ENCODE data around the gene OSTF1.

The OSTF1 gene

GRCh38 chr9:75128535-75128934, 40.2 kb downstream of the OSTF1 start:
- DNase-seq = no peak

GRCh38 chr9:75130172-75130571, 41.9 kb downstream of the OSTF1 start:
- no peak for DNase-seq

DNA sequence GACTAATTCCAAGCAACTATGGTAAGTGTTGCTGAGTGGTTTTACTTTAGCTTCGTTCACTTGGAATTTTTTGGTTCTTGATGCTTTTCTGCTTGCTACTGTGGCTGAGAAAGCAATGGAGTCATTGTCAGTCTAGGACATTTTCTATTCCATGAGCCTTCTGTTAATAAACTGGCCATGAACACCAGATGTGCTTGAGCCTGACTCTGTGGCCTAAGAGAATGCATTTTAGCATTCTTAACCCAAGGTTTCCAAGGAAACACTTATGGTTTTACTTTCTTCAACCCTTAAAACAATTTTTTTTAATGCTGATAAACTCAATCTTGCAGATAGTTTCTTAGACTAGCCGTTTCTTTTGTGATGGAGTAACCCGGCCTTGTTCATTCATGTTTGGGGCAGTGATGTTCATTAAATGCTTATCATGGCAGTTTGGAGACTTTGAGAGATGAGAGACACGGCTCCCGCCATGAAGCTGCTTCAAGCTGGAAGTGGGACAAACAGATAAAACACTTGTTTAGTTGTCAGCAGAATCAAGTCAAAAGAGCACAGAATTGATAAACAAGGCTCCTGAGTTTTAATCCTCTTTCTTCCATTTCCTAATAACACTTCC, 42.4 kb downstream of the OSTF1 start:
- no peak for DNase-seq

DNA sequence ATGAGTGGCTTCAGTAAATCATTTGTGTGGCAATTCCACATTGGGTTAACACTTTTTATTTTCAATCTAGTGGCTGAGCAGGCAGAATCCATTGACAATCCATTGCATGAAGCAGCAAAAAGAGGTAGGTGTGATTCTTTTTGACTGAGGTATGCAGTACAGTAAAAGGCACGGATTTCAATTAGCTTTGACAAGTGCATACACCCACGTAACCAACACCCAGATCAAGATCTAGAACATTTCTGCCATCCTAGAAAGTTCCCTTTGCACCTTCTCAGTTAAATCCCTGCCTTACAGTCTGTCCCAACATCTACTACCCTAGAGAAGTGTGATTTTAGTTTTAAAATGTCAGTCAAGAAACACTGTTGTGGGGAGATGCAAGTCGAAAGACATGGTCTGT, 43.4 kb downstream of the OSTF1 start:
- no peak for DNase-seq

GRCh38 chr9:75132244-75132643, 43.9 kb downstream of the OSTF1 start:
- DNase-seq = no peak

DNA sequence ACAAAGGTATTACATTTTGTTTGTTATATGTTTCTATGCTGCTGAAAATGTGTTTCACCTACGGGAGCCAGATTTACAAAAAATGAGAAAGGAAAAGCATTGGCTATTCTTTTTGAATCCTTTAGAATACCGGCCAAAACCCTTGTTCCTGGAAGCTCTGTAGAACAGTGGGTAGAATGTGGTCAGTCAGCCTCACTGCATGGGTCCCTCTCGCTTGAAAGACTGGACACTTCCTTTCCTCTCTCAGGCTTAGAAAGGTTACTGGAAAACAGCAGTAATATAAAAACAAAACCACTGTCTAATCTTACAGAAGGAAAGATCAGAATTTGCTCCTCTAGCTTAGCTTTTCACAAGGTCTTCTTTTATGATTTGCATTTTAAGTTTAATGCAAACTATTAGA, 45.1 kb downstream of the OSTF1 start:
- DNase-seq = no peak

DNA sequence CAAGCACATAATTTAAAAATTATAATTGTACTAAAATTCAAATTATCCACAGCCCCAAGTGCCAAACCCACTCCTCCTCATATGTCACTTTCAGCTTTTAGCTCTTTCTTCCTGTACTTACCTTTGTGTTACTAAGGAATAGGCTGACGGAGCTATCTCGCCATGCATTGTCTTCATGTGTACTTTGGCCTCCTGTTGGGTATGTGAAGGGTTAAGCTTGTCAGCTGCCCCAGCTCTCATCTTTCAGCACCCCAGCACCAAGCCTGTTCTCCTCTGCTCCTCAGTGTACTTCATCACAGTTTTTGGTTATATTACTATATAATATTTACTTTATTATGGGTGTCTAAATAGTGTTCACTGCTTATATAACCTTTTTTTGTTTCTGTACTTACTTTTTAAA, 46.2 kb downstream of the OSTF1 start:
- no peak for DNase-seq

DNA sequence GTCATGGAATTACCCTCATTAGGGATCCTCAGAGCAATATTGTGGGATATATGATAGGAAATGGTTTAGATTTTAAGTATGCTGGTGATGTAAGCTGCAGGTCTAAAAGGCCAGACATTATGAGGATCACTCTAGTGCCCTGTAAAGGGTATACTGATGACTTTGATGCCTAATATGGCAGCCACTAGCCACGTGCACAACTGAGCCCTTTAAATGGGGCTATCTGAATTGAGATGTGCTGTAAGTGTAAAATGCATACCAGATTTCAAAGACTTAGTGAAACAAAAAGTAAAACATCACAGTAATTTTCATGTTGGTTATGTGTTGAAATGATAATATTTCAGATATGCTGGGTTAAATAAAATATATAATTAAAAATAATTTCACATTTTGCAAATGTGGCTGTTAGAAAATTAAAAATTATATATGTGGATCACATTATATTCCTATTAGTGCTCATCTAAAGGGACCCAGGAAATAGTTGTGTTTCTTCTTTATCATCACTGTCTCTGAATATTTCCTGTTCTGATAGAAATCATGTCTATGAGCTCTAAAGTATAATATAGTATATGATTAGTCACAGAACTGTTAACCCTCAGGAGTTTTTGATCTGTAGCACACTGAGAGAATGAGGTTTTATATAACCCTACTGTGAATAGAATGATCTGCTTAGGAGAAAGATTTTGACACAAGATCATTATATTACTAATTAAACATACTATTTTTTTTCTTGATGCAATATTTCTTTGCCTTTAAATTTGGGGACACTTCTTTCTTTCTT, 50.1 kb downstream of the OSTF1 start:
- DNase-seq = no peak

- no peak for DNase-seq
These were observed 50.9 kb downstream of the OSTF1 start for GRCh38 chr9:75139201-75139600.

DNA sequence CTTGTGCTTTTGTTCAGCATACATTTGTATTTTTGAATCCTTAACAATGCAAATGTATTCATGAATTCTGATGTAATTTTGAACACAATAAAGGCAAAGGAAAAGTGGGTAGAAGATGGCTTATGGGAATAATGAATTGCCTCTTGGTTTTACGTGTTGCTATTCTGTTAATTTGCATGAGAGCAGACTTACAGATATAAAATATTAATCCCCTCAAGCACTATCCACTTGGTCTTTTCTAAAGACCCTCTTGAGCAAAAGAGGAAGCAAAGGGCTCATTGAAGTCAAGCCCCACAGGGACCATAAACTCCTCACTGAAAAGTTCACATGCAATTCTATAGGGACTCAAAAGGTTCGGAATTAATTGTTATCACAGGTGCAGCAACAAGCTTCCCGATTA, 51.9 kb downstream of the OSTF1 start:
- no peak for DNase-seq

- DNase-seq = no peak
These were observed 53.9 kb downstream of the OSTF1 start for GRCh38 chr9:75142202-75142601.

GRCh38 chr9:75146229-75146628, 57.9 kb downstream of the OSTF1 start:
- no peak for DNase-seq

- DNase-seq = no peak
These were observed 59.3 kb downstream of the OSTF1 start for GRCh38 chr9:75147638-75148037.

DNA sequence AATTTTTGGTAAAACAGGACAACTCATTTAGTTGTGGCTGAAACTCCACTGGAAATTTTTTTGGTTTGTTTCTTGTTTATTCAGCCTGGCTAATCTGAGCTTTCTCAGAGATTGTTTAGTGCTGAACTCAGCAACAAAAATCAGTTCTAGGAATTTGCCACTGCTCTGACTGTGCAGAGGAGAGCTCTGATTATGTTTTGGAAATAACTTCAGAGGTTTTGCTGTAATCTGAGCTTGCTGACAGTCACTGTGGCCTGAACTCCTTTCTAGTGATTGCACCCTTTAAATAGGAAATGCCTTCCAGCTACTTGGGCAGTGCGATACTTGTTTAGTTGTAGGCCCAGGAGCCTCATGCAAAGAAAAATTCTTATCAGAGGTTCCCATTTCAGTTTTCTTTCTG, 60.2 kb downstream of the OSTF1 start:
- DNase-seq = no peak

DNA sequence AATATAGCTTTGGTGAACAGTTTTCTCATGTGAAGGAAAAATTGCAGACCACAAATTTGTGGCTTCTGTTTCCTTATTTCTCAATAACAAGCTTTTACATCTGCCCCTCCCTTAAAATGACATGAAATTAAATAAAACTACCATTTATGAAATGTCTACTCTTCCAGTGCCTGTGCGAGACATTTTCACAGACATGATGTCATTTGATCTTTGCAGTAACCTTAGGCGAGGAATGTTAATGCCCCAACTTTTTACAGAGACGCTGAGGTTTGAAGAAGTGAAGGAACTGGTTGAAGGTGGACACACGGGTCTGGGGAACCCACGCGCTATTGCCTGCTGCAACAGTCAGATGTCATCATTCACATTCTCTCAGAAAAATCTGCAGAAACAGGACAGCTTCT, 61.5 kb downstream of the OSTF1 start:
- no peak for DNase-seq

GRCh38 chr9:75150512-75150911, 62.2 kb downstream of the OSTF1 start:
- no peak for DNase-seq

DNA sequence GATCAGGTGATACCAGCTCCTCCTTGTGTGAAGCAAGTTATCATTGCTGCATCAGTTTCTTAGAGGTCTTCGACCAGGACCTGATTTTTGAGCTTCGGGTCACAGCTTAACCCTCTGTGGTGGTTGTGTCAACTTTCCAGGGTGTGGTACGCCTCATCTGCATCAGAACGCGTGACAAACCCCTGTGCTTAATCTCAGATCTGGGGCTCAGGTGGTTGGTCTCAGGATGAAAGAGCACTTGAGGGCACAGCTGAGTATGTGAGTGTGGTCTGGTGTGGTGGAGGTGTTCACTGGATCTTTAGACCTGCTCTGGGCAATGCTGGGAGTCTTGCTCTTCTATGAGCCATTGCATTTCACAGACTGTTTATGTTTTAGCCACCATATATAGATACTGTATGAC, 64.1 kb downstream of the OSTF1 start:
- no peak for DNase-seq

DNA sequence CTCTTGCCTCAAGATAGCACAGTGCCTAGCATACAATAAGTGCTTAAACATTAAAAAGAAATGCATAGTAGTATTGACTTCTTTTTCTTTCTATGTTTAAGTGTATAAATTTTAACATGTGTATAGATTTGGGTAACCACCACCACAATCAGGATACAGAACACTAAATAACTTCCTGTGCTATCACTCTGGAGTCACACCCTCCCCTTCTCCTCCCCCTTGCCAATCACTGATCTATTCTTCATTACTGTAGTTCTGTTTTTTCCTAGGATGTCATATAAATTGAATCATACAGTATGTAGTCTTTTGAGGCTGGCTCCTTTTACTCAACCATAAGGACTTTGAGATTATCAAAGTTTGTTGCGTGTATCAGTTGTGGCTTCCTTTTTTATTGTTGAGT, 68.5 kb downstream of the OSTF1 start:
- no peak for DNase-seq

- DNase-seq = no peak
These were observed 73.0 kb downstream of the OSTF1 start for GRCh38 chr9:75161116-75161857.

GRCh38 chr9:75163764-75164163, 75.5 kb downstream of the OSTF1 start:
- DNase-seq = no peak

- DNase-seq = no peak
These were observed 76.3 kb downstream of the OSTF1 start for GRCh38 chr9:75164573-75164972.

DNA sequence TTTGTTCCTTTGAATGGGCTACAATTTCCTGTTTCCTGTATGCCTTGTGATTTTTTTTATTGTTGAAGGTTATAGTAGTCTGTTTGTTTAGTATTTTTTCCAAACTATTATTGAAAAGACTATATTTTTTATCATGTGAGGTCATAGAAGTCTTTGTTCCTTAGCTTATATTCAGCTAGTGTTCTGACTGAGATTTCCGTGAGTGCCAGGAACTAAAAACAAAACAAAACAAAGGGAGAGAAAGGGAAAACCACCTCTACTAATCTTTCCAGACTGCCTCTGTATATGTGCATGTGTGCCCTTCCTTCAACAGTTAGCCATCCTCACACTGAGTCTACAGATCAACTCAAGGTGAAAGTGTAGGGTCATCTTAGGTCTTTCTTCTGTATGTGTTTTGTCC, 79.0 kb downstream of the OSTF1 start:
- DNase-seq = no peak

DNA sequence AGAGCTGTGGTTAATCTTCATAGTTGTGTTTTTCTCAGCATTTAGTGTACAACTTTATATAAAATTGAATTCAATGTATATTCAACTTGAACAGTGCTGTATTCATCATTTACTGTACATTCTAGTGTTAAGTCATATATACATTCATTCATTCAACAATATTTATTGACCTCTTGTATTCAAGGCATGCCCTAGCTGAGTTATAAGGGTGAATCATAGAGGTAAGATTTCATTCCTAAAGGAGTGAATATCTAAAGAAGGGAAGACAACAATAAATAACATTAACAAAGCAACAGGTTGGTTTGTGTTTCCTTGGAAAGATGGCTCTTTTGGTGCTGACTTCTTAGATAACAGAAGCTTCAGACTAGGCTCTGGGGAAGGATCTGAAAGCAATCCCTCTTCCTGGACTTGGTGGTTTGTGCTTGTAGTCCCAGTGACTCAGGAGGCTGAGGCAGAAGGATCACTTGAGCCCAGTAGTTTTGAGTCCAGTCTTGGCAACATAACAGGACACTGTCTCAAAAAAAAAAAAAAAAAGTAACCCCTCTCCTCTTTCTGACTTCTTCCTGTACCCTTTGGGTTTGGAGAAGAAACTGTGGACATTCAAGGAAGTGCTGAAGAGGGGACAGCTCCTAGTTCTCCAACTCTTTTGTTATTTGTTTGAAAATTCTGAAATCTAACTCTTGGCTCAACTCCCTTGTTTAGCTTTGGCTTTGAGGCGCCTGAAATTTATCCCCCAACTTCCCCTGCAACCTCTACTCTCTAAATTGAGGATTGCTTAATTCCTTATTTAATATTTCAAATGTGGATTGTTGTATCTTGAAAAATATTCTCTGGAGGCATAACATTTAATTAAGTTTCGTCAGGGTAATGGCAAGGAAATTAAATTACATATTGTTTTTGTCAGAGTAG, 80.2 kb downstream of the OSTF1 start:
- no peak for DNase-seq

Measured in DMS153 (cell line).